Spleen (tissue), 11 donors: ENCODE results near the gene NFS1. TPM values are rescaled to one million over a fixed set of nuclear protein-coding genes. Genes with fewer than 3 reads are reported as not detected.

Experiments
- DNase-seq: peaks from one replicate; pipeline ENCODE4 v3.0.0-alpha.2; 2020
- H3K27ac ChIP-seq, 8 donors: fragments of 200-600 bp; sonication (generic) in 7 of 8; 1 replicate in 4 of 8; 2 replicates in 4 of 8; pipeline versions ENCODE4 v1.5.0 to v1.8.0; 2016 to 2021; ENCODE audit warnings: inconsistent platforms in 4 of 8, mild to moderate bottlenecking in 4 of 8, moderate library complexity in 1 of 8
- H3K27me3 ChIP-seq, 7 donors: fragments of 200-600 bp; sonication (generic) in 6 of 7; replicated peaks in 1 of 7; 1 replicate in 4 of 7; 2 replicates in 3 of 7; pipeline versions ENCODE4 v1.5.0 to v1.8.0; 2016 to 2021; ENCODE audit warnings: inconsistent platforms in 3 of 7, mild to moderate bottlenecking in 1 of 7
- H3K36me3 ChIP-seq, 6 donors: fragments of 200-600 bp; sonication (generic) in 5 of 6; 1 replicate in 4 of 6; 2 replicates in 2 of 6; pipeline versions ENCODE4 v1.5.0 to v1.8.0; 2016 to 2021; ENCODE audit warnings: inconsistent platforms in 2 of 6
- H3K4me1 ChIP-seq, 6 donors: fragments of 200-600 bp; sonication (generic) in 5 of 6; 1 replicate in 3 of 6; 2 replicates in 3 of 6; pipeline versions ENCODE4 v1.5.0 to v1.8.0; 2016 to 2021; ENCODE audit warnings: inconsistent platforms in 3 of 6
- H3K4me3 ChIP-seq, 8 donors: fragments of 200-600 bp; sonication (generic) in 7 of 8; 1 replicate in 4 of 8; 2 replicates in 4 of 8; pipeline versions ENCODE4 v1.5.0 to v1.8.0; 2016 to 2021; ENCODE audit warnings: inconsistent platforms in 4 of 8, mild to moderate bottlenecking in 4 of 8, moderate library complexity in 2 of 8
- H3K9me3 ChIP-seq, 8 donors: fragments of 200-600 bp; sonication (generic) in 7 of 8; 1 replicate in 4 of 8; 2 replicates in 4 of 8; pipeline versions ENCODE4 v1.5.0 to v1.8.0; 2016 to 2021; ENCODE audit warnings: inconsistent platforms in 4 of 8
- POLR2A ChIP-seq, 3 donors: fragments of 450-650 bp; IDR thresholded peaks; one replicate each; pipeline ENCODE4 v1.5.1; 2017; ENCODE audit warnings: antibody characterized with exemption in 3 of 3, mild to moderate bottlenecking in 1 of 3
- POLR2AphosphoS5 ChIP-seq, 3 donors: sonication (generic); formaldehyde crosslinking; IDR thresholded peaks; one replicate each; pipeline ENCODE4 v1.5.1; 2017; ENCODE audit warnings: antibody characterized with exemption in 3 of 3
- WGBS, 5 donors: extraction: QIAGEN DNeasy Blood & Tissue Kit in 3 of 5; methylation state at CpG; one replicate each; pipeline versions ENCODE4 v1.1.5 to v1.1.7; 2013 to 2018; 5-methylcytosine and 5-hydroxymethylcytosine counted together
- intact Hi-C: fragments of 100-400 bp; cut with DNase I; formaldehyde crosslinking; loops from one replicate; pipeline ENCODE4 v1.15.0; 2023; ENCODE audit warnings: low total_unique reads
- polyA plus RNA-seq, 3 donors: library from polyadenylated mRNA; stranded (reverse); fragments of 200-250 nt; gene quantifications; one replicate each; pipeline ENCODE4 v1.2.1, GENCODE V29; 2013
- total RNA-seq, 7 donors: library from RNA; depleted of rRNA in 3 of 7; stranded (reverse); fragments of >200 nt in 3 of 7; fragmentation: NEBNext Ultra II Directional in 4 of 7; extraction: Animal tissue kit (Norgen Biotek cat#: 25700) in 4 of 7; gene quantifications; one replicate each; pipeline versions ENCODE4 v1.1.0 to v1.2.1, GENCODE V29; 2016 to 2021
- TF ChIP-seq, protein P1 (sequence below), 11 experiments: fragments of 200-600 bp in 7 of 11; fragments of 450-650 bp in 4 of 11; sonication (generic) in 4 of 11; IDR thresholded peaks in 8 of 11; conservative IDR thresholded peaks in 3 of 11; 1 replicate in 7 of 11; 2 replicates in 4 of 11; pipeline versions ENCODE4 v1.4.0 to v1.8.0; 2016 to 2021; ENCODE audit warnings: antibody characterized with exemption in 11 of 11, inconsistent platforms in 4 of 11, mild to moderate bottlenecking in 1 of 11
- donor health status: healthy with polysubstance abuse.
- donor health status: DM: no; HTN: no; CAD: no; lungs with moderate emphysema.
- donor health status: DM: no; HTN: no; CAD: no.
- donor health status: Bipolar disorder and iron deficiency.
- donor health status: healthy.
- donor health status: DM: no; HTN: no; CAD: no.
- donor health status: DM: yes; HTN: yes; CAD: no.

The NFS1 gene
- total and polyA plus RNA-seq, 10 donors = 21.3 to 40.8 (median 25.7) TPM

DNA sequence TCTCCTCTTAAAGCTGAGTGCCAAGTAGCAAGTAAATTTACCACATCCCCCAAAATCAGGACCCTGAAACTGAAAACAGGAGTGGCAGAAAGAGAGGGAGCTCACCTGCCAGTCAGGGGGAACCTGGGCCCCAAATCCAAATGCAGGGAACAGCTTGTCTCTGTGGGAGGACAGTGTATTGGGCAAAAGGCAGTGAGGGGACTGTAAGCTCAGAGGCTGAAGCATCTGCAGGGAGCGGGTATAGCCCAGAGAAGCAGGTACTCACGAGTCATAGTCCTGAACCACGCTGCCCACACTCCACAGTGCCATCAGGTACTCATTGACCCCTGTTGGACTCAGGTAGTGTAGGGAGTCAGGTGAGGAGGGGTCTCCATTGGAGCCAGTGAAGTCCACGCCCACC, 68.5 kb downstream of the NFS1 start:
- 95 to 99% (median 95%) methylated on average over 4 of the region's 4 CpGs for WGBS, 5 donors
- Histone ChIP-seq H3K27ac (peak overlapping the region in 1 of 8 donors; percentile 17), H3K27me3 (no peaks in the 10 kb centered on the region), H3K4me3 (no peak overlapping the region), H3K9me3 (no peaks in the 10 kb centered on the region), H3K4me1 (peaks cover 0 to 11% (median 3%) of the 10 kb centered on the region in 6 donors), H3K36me3 (peaks cover 0 to 73% (median 63%) of the 10 kb centered on the region in 6 donors)
- DNase-seq = no peak
- no peak for TF ChIP-seq POLR2AphosphoS5 (IDR thresholded peaks at IDR 0.05)
- TF ChIP-seq POLR2A (IDR thresholded peaks at IDR 0.05) = no peak
- TF ChIP-seq, protein P1, sequence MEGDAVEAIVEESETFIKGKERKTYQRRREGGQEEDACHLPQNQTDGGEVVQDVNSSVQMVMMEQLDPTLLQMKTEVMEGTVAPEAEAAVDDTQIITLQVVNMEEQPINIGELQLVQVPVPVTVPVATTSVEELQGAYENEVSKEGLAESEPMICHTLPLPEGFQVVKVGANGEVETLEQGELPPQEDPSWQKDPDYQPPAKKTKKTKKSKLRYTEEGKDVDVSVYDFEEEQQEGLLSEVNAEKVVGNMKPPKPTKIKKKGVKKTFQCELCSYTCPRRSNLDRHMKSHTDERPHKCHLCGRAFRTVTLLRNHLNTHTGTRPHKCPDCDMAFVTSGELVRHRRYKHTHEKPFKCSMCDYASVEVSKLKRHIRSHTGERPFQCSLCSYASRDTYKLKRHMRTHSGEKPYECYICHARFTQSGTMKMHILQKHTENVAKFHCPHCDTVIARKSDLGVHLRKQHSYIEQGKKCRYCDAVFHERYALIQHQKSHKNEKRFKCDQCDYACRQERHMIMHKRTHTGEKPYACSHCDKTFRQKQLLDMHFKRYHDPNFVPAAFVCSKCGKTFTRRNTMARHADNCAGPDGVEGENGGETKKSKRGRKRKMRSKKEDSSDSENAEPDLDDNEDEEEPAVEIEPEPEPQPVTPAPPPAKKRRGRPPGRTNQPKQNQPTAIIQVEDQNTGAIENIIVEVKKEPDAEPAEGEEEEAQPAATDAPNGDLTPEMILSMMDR (IDR thresholded peaks at IDR 0.05 in 8 of 11, conservative IDR thresholded peaks at IDR 0.05 in 3 of 11) = no peak
- intact Hi-C loops = no loop called here

- peaks cover 0 to 9% (median 3%) of the 10 kb centered on the region in 6 donors for H3K4me1 ChIP-seq
- H3K27ac ChIP-seq = peak overlapping the region in 3 of 8 donors; percentile 36 to 58 (median 56)
- TF ChIP-seq POLR2A (IDR thresholded peaks at IDR 0.05) (no peak), POLR2AphosphoS5 (IDR thresholded peaks at IDR 0.05) (no peak)
- TF ChIP-seq, protein P1 (IDR thresholded peaks at IDR 0.05 in 8 of 11, conservative IDR thresholded peaks at IDR 0.05 in 3 of 11) = no peak
- no peak for DNase-seq
- intact Hi-C loops = loop anchor here (10.0 kb wide), 1 partner anchor 165 kb away; no protein-coding TSS in a partner anchor
- no peaks in the 10 kb centered on the region for H3K27me3 ChIP-seq
- peaks cover 0 to 83% (median 73%) of the 10 kb centered on the region in 6 donors for H3K36me3 ChIP-seq
- no peak overlapping the region for H3K4me3 ChIP-seq
- 87 to 96% (median 89%) methylated on average over 11 to 12 of the region's 12 CpGs for WGBS, 5 donors
- no peaks in the 10 kb centered on the region for H3K9me3 ChIP-seq
These were observed 69.6 kb downstream of the NFS1 start for GRCh38 chr20:35629427-35630145.

GRCh38 chr20:35627121-35627520, 72.0 kb downstream of the NFS1 start:
- intact Hi-C loops = loop anchor here (10.0 kb wide), 1 partner anchor 162 kb away; no protein-coding TSS in a partner anchor
- H3K27ac ChIP-seq = no peak overlapping the region
- H3K36me3 ChIP-seq = peaks cover 0 to 91% (median 73%) of the 10 kb centered on the region in 6 donors
- H3K4me3 ChIP-seq = no peak overlapping the region
- TF ChIP-seq POLR2AphosphoS5 (IDR thresholded peaks at IDR 0.05) = peak in 1 of 3 donors; percentile 26
- TF ChIP-seq, protein P1 (IDR thresholded peaks at IDR 0.05 in 8 of 11, conservative IDR thresholded peaks at IDR 0.05 in 3 of 11) = no peak
- H3K4me1 ChIP-seq = peaks cover 0 to 6% (median 0%) of the 10 kb centered on the region in 6 donors
- no peaks in the 10 kb centered on the region for H3K9me3 ChIP-seq
- 94 to 98% (median 96%) methylated on average over 6 to 8 of the region's 8 CpGs for WGBS, 5 donors
- DNase-seq = no peak
- no peaks in the 10 kb centered on the region for H3K27me3 ChIP-seq

DNA sequence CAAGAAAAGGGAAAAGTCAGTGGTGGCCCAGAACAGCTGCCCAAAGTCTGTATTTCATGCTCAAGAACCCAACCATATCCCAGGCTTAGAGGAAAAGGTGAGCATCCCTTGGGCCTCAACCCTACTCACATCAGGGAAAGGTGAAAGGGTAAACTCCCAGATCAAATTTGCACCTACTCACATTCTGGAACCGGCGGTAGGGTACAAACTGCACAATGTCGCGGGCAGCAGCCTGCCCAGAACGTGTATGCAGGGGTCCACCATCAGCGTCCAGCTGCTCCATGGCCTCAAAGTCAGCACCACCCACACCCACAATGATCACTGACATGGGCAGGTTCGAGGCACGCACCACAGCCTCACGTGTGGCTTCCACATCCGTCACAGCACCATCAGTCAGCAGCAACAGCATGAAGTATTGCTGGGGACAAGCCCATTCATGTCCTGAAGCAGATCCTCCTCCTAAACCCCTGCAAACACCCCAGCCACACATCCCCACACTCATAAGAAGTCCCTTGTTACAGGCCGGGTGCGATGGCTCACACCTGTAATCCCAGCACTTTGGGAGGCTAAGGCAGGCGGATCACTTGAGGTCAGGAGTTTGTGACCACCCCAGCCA, 72.7 kb downstream of the NFS1 start:
- no peak for DNase-seq
- 94 to 98% (median 95%) methylated on average over 9 to 13 of the region's 13 CpGs for WGBS, 5 donors
- Histone ChIP-seq H3K27ac (no peak overlapping the region), H3K36me3 (peaks cover 0 to 88% (median 70%) of the 10 kb centered on the region in 6 donors), H3K27me3 (no peaks in the 10 kb centered on the region), H3K9me3 (no peaks in the 10 kb centered on the region), H3K4me1 (peaks cover 0 to 12% (median 0%) of the 10 kb centered on the region in 6 donors), H3K4me3 (no peak overlapping the region)
- intact Hi-C loops = loop anchor here (10.0 kb wide), 1 partner anchor 162 kb away; no protein-coding TSS in a partner anchor
- TF ChIP-seq POLR2AphosphoS5 (IDR thresholded peaks at IDR 0.05) = peak; percentile 25 to 57 (median 49)
- TF ChIP-seq, protein P1 (IDR thresholded peaks at IDR 0.05 in 8 of 11, conservative IDR thresholded peaks at IDR 0.05 in 3 of 11) = no peak
